HG02759 (cell line): ENCODE measurements around the gene RAB9B.
"Not testable (repeated sequence)": the region's sequence is repeated elsewhere in the genome, so short reads cannot be mapped to it uniquely, and the experiment has no call there.

Experiments used
- ATAC-seq: cut with Tn5 transposase; IDR thresholded peaks from one replicate; pipeline ENCODE4 v1.9.1; 2021; ENCODE audit warnings: mild to moderate bottlenecking, moderate library complexity; ENCODE audit not compliant: unreplicated experiment

RAB9B gene

GRCh38 chrX:103831803-103832544 is at the start of gene RAB9B:
RAB9B (minus strand) TSS chrX:103832257; CDS start chrX:103825784, 6,473 bp downstream.
- ATAC-seq, result peak; percentile 96

GRCh38 chrX:103879339-103879738 is 47.3 kb upstream of the RAB9B start:
- ATAC-seq, result no peak

- ATAC-seq, result no peak
Observed at GRCh38 chrX:103878466-103879122, 46.5 kb upstream of the RAB9B start.

- no peak for ATAC-seq
Observed at GRCh38 chrX:103877571-103877970, 45.5 kb upstream of the RAB9B start.

GRCh38 chrX:103864886-103865534 is 33.0 kb upstream of the RAB9B start:
- no peak for ATAC-seq

GRCh38 chrX:103864149-103864548 is 32.1 kb upstream of the RAB9B start:
- ATAC-seq, result no peak

- peak; percentile 57 for ATAC-seq
Observed at GRCh38 chrX:103861200-103861599, 29.1 kb upstream of the RAB9B start.

- ATAC-seq, result no peak
Observed at GRCh38 chrX:103849558-103849957, 17.5 kb upstream of the RAB9B start.

- ATAC-seq, result no peak
Observed at GRCh38 chrX:103847174-103847870, 15.3 kb upstream of the RAB9B start.

- no peak for ATAC-seq
Observed at GRCh38 chrX:103846386-103846785, 14.3 kb upstream of the RAB9B start.

- ATAC-seq, result peak; percentile 95
Observed at GRCh38 chrX:103845165-103845653, 13.2 kb upstream of the RAB9B start.

GRCh38 chrX:103839404-103839803 is 7.3 kb upstream of the RAB9B start:
- ATAC-seq, result no peak

- peak; percentile 10 for ATAC-seq
Observed at GRCh38 chrX:103831342-103831802, 685 bp downstream of the RAB9B start.

GRCh38 chrX:103830848-103831247 is 1.2 kb downstream of the RAB9B start:
- no peak for ATAC-seq

- ATAC-seq, result no peak
Observed at GRCh38 chrX:103828529-103828928, 3.5 kb downstream of the RAB9B start.

GRCh38 chrX:103825881-103826280 is 6.2 kb downstream of the RAB9B start:
- ATAC-seq, result no peak

- ATAC-seq, result no peak
Observed at GRCh38 chrX:103823591-103823990, 8.5 kb downstream of the RAB9B start.

GRCh38 chrX:103820802-103821201 is 11.3 kb downstream of the RAB9B start:
- ATAC-seq, result not testable (repeated sequence)

GRCh38 chrX:103818842-103819619 is 13.0 kb downstream of the RAB9B start:
- no peak for ATAC-seq

- ATAC-seq, result no peak
Observed at GRCh38 chrX:103817502-103817901, 14.6 kb downstream of the RAB9B start.
